MM.1S (cell line): ENCODE results near the gene MBOAT1.
"Not testable (repeated sequence)": the region's sequence is repeated elsewhere in the genome, so short reads cannot be mapped to it uniquely, and the experiment has no call there.

ENCODE experiments used
- CTCF ChIP-seq: fragments of 300-600 bp; sonication (generic); IDR thresholded peaks from 2 replicates; pipeline ENCODE4 v1.5.1; 2016; ENCODE audit warnings: antibody characterized with exemption, low read length, mixed read lengths
- EZH2 ChIP-seq: fragments of 300-600 bp; sonication (generic); optimal IDR thresholded peaks from 2 replicates; pipeline ENCODE3; 2017; ENCODE audit warnings: low read depth, mild to moderate bottlenecking, antibody characterized with exemption, low read length, mixed read lengths
- EZH2phosphoT487 ChIP-seq: fragments of 300-600 bp; sonication (generic); IDR thresholded peaks from 2 replicates; pipeline ENCODE4 v1.6.1; 2018; ENCODE audit warnings: antibody characterized with exemption, low read length

- not testable (repeated sequence) for TF ChIP-seq CTCF, EZH2, EZH2phosphoT487
Measured at GRCh38 chr6:20179287-20180045, 32.8 kb downstream of the MBOAT1 start.
